CD14-positive monocyte (primary cell): Measurements from ENCODE around the gene GNG4. TPM values are rescaled to one million over a fixed set of nuclear protein-coding genes. Genes with fewer than 3 reads are reported as not detected.

Source experiments
- DNase-seq, 3 donors: peaks; one replicate each; pipeline ENCODE4 v3.0.0-alpha.2; 2011 to 2022
- H2AFZ ChIP-seq: 2 replicates; pipeline ENCODE4 v1.6.0; 2012; ENCODE audit warnings: mild to moderate bottlenecking, low read depth, low read length, inconsistent platforms; ENCODE audit not compliant: insufficient read depth, poor library complexity, severe bottlenecking
- H3K27ac ChIP-seq, 2 donors: 1 replicate in 1 of 2; 2 replicates in 1 of 2; pipeline ENCODE4 v1.5.1; 2012 to 2013; ENCODE audit warnings: low read length in 2 of 2, control low read depth in 1 of 2, inconsistent platforms in 1 of 2, low read depth in 1 of 2, mild to moderate bottlenecking in 1 of 2
- H3K27me3 ChIP-seq, 2 donors: one replicate each; pipeline versions ENCODE4 v1.6.0 to v1.6.1; 2011 to 2013; ENCODE audit warnings: low read length in 2 of 2; ENCODE audit not compliant: control insufficient read depth in 2 of 2, insufficient read depth in 2 of 2
- H3K36me3 ChIP-seq, 2 donors: replicated peaks in 1 of 2; 1 replicate in 1 of 2; 2 replicates in 1 of 2; pipeline versions ENCODE4 v1.5.1 to v1.6.1; 2012 to 2013; ENCODE audit warnings: low read length in 2 of 2, control low read depth in 1 of 2, inconsistent platforms in 1 of 2, mild to moderate bottlenecking in 1 of 2; ENCODE audit not compliant: insufficient read depth in 2 of 2, control insufficient read depth in 1 of 2
- H3K4me1 ChIP-seq, 2 donors: 1 replicate in 1 of 2; 2 replicates in 1 of 2; pipeline versions ENCODE4 v1.5.1 to v1.6.1; 2012 to 2013; ENCODE audit warnings: low read length in 2 of 2, control low read depth in 1 of 2, inconsistent platforms in 1 of 2, mild to moderate bottlenecking in 1 of 2, moderate library complexity in 1 of 2; ENCODE audit not compliant: insufficient read depth in 2 of 2, control insufficient read depth in 1 of 2
- H3K4me2 ChIP-seq: replicated peaks from 2 replicates; pipeline ENCODE3; 2012; ENCODE audit warnings: low read length, moderate library complexity, mild to moderate bottlenecking; ENCODE audit not compliant: poor library complexity, severe bottlenecking; ENCODE audit errors: extremely low read depth
- H3K4me3 ChIP-seq, 3 experiments: fragments of 200-600 bp in 1 of 3; sonication (generic) in 1 of 3; replicated peaks in 1 of 3; 1 replicate in 2 of 3; 2 replicates in 1 of 3; pipeline ENCODE4 v1.5.1; 2011 to 2013; ENCODE audit warnings: low read length in 3 of 3, mild to moderate bottlenecking in 3 of 3, control low read depth in 2 of 3, low read depth in 2 of 3, inconsistent platforms in 1 of 3, moderate library complexity in 1 of 3
- H3K79me2 ChIP-seq: 2 replicates; pipeline ENCODE4 v1.6.0; 2012; ENCODE audit warnings: mild to moderate bottlenecking, control low read depth, inconsistent platforms, low read length, moderate library complexity; ENCODE audit not compliant: insufficient read depth
- H3K9ac ChIP-seq: 2 replicates; pipeline ENCODE4 v1.6.0; 2017; ENCODE audit warnings: low read length, mild to moderate bottlenecking; ENCODE audit not compliant: insufficient read depth, poor library complexity, severe bottlenecking
- H3K9me3 ChIP-seq, 2 donors: replicated peaks in 1 of 2; 1 replicate in 1 of 2; 2 replicates in 1 of 2; pipeline versions ENCODE4 v1.5.1 to v1.6.1; 2012 to 2013; ENCODE audit warnings: low read length in 2 of 2, control low read depth in 1 of 2; ENCODE audit not compliant: control insufficient read depth in 1 of 2, insufficient read depth in 1 of 2
- H4K20me1 ChIP-seq: 2 replicates; pipeline ENCODE4 v1.6.0; 2012; ENCODE audit warnings: mild to moderate bottlenecking, low read length, control low read depth, moderate library complexity; ENCODE audit not compliant: insufficient read depth
- H3K27ac Mint-ChIP-seq, 7 donors: one replicate each; pipeline ENCODE4 v1.8.0; 2020; ENCODE audit warnings: mild to moderate bottlenecking in 7 of 7, mixed read lengths in 7 of 7, moderate library complexity in 6 of 7, inconsistent platforms in 2 of 7
- H3K27me3 Mint-ChIP-seq, 3 donors: one replicate each; pipeline ENCODE4 v1.8.0; 2021 to 2022; ENCODE audit warnings: low read depth in 3 of 3, mild to moderate bottlenecking in 3 of 3, mixed read lengths in 3 of 3, moderate library complexity in 3 of 3, inconsistent platforms in 1 of 3
- H3K36me3 Mint-ChIP-seq, 2 donors: one replicate each; pipeline ENCODE4 v1.8.0; 2020; ENCODE audit warnings: mixed read lengths in 2 of 2, inconsistent platforms in 1 of 2, mild to moderate bottlenecking in 1 of 2
- H3K4me1 Mint-ChIP-seq: one replicate; pipeline ENCODE4 v1.8.0; 2020; ENCODE audit warnings: mild to moderate bottlenecking, mixed read lengths
- H3K4me3 Mint-ChIP-seq, 2 donors: one replicate each; pipeline ENCODE4 v1.8.0; 2020; ENCODE audit warnings: mild to moderate bottlenecking in 2 of 2, mixed read lengths in 2 of 2, moderate library complexity in 1 of 2
- H3K9me3 Mint-ChIP-seq, 7 donors: one replicate each; pipeline ENCODE4 v1.8.0; 2020 to 2022; ENCODE audit warnings: mixed read lengths in 7 of 7, mild to moderate bottlenecking in 6 of 7, moderate library complexity in 6 of 7, inconsistent platforms in 2 of 7
- CTCF ChIP-seq: fragments of 200-600 bp; IDR thresholded peaks from one replicate; pipeline ENCODE4 v1.8.0; 2022; ENCODE audit warnings: antibody characterized with exemption, mild to moderate bottlenecking
- WGBS: methylation state at CpG from one replicate; pipeline ENCODE4 v1.1.5; 2013; ENCODE audit warnings: missing lambda C conversion rate; ENCODE audit not compliant: insufficient coverage; 5-methylcytosine and 5-hydroxymethylcytosine counted together
- intact Hi-C, 2 donors: fragments of 100-400 bp; cut with micrococcal nuclease; formaldehyde crosslinking; loops; one replicate each; pipeline versions ENCODE4 v1.15.0 to v1.15.1; 2023
- polyA plus RNA-seq, 3 donors: library from polyadenylated mRNA; depleted of rRNA in 1 of 3; unstranded in 2 of 3; stranded (reverse) in 1 of 3; fragments of 300-500 nt in 2 of 3; fragments of >200 nt in 1 of 3; fragmentation: Illumina TruSeq in 2 of 3; gene quantifications; 1 replicate in 2 of 3; 2 replicates in 1 of 3; pipeline ENCODE4 v1.2.3, GENCODE V29; 2012 to 2021

GNG4 gene
- polyA plus RNA-seq, 3 donors, result not detected

- H3K27me3 Mint-ChIP-seq, result peaks cover 75 to 83% (median 83%) of the 10 kb centered on the region in 3 donors
- no peaks in the 10 kb centered on the region for H4K20me1 ChIP-seq
- TF ChIP-seq CTCF, result no peak
- H3K36me3 Mint-ChIP-seq, result peaks cover 9 to 13% of the 10 kb centered on the region in 2 donors
- no peaks in the 10 kb centered on the region for H3K36me3 ChIP-seq
- H3K27ac Mint-ChIP-seq, result no peak overlapping the region
- peaks cover 0 to 26% of the 10 kb centered on the region in 2 donors for H3K9me3 ChIP-seq
- intact Hi-C loops, result loop anchor here (10.0 kb wide), 2 partner anchors 126 to 136 kb away; no protein-coding TSS in a partner anchor
- H3K27me3 ChIP-seq, result peaks cover 59 to 86% of the 10 kb centered on the region in 2 donors
- no peak overlapping the region for H3K9ac ChIP-seq
- H3K79me2 ChIP-seq, result no peaks in the 10 kb centered on the region
- H3K4me3 ChIP-seq, result peak overlapping the region in 2 of 3 experiments; percentile 36 to 65
- H3K27ac ChIP-seq, result no peak overlapping the region
- DNase-seq, result no peak
- peak overlapping the region; percentile 46 for H2AFZ ChIP-seq
- peaks cover 19% of the 10 kb centered on the region for H3K4me1 Mint-ChIP-seq
- peak overlapping the region; percentile 71 for H3K4me2 ChIP-seq
- H3K4me1 ChIP-seq, result peaks cover 22 to 23% of the 10 kb centered on the region in 2 donors
- peaks cover 0 to 24% (median 11%) of the 10 kb centered on the region in 7 donors for H3K9me3 Mint-ChIP-seq
- 3% methylated on average over 61 of the region's 71 CpGs for WGBS
- peak overlapping the region; percentile 56 to 86 for H3K4me3 Mint-ChIP-seq
Observed at GRCh38 chr1:235650341-235651169, 971 bp upstream of the GNG4 start.

- peak overlapping the region; percentile 76 for H3K4me2 ChIP-seq
- peak overlapping the region; percentile 15 for H3K9ac ChIP-seq
- no peak overlapping the region for H3K27ac ChIP-seq
- Mint-ChIP-seq H3K4me3 (peak overlapping the region; percentile 83 to 97), H3K4me1 (peaks cover 19% of the 10 kb centered on the region), H3K9me3 (peaks cover 0 to 24% (median 11%) of the 10 kb centered on the region in 7 donors), H3K27ac (peak overlapping the region in 4 of 7 donors; percentile 32 to 83 (median 52)), H3K27me3 (peaks cover 73 to 88% (median 83%) of the 10 kb centered on the region in 3 donors), H3K36me3 (peaks cover 9 to 13% of the 10 kb centered on the region in 2 donors)
- H4K20me1 ChIP-seq, result no peaks in the 10 kb centered on the region
- H3K27me3 ChIP-seq, result peaks cover 52 to 84% of the 10 kb centered on the region in 2 donors
- peak; percentile 40 to 54 (median 46) for DNase-seq
- H2AFZ ChIP-seq, result peak overlapping the region; percentile 46
- no peaks in the 10 kb centered on the region for H3K36me3 ChIP-seq
- WGBS, result under 1% methylated on average over 29 of the region's 30 CpGs
- peaks cover 0 to 26% of the 10 kb centered on the region in 2 donors for H3K9me3 ChIP-seq
- no peak for TF ChIP-seq CTCF
- H3K4me1 ChIP-seq, result peaks cover 22 to 23% of the 10 kb centered on the region in 2 donors
- intact Hi-C loops, result no loop called here
- peak overlapping the region in 2 of 3 experiments; percentile 18 to 70 for H3K4me3 ChIP-seq
- H3K79me2 ChIP-seq, result no peaks in the 10 kb centered on the region
Observed at GRCh38 chr1:235648954-235649367, 623 bp downstream of the GNG4 start.
